ENCODE measurements around the gene BRD9.

GRCh38 chr5:889075-889710, 3.4 kb downstream of the BRD9 start:
- TF ChIP-seq CTCF (conservative IDR thresholded peaks at IDR 0.05 in 1 of 2, IDR thresholded peaks at IDR 0.05 in 1 of 2; ENCODE audit: low read depth in 1 of 2, low read length in 2 of 2) (no peak), EZH2 (IDR thresholded peaks at IDR 0.05; ENCODE audit: low read length, missing control alignments) (no peak)

Data from fibroblast of lung (primary cell).